Measurements from ENCODE around the gene ZAP70.

The ZAP70 gene

GRCh38 chr2:97731274-97732020 is 18.1 kb downstream of the ZAP70 start:
- FAIRE-seq: peak; percentile 78
- DNase-seq (ENCODE audit: insufficient read length, low spot score): no peak

- DNase-seq (ENCODE audit: insufficient read length, low spot score): no peak
- FAIRE-seq: no peak
Observed at GRCh38 chr2:97732436-97733340, 19.3 kb downstream of the ZAP70 start.

GRCh38 chr2:97733341-97734035 is 20.1 kb downstream of the ZAP70 start:
- FAIRE-seq: peak; percentile 92
- no peak for DNase-seq (ENCODE audit: insufficient read length, low spot score)

GRCh38 chr2:97734061-97735051 is 21.0 kb downstream of the ZAP70 start:
- FAIRE-seq (peak; percentile 69), DNase-seq (ENCODE audit: insufficient read length, low spot score) (no peak)

- DNase-seq (ENCODE audit: insufficient read length, low spot score) (no peak), FAIRE-seq (no peak)
Observed at GRCh38 chr2:97735161-97735561, 21.8 kb downstream of the ZAP70 start.

- no peak for FAIRE-seq
Observed at GRCh38 chr2:97736185-97736584, 22.8 kb downstream of the ZAP70 start.

GRCh38 chr2:97736608-97737330 is 23.4 kb downstream of the ZAP70 start:
- DNase-seq (ENCODE audit: insufficient read length, low spot score): no peak
- peak; percentile 68 for FAIRE-seq

More at GRCh38 chr2:97736185-97736584, 22.8 kb downstream of the ZAP70 start:
- DNase-seq (ENCODE audit: insufficient read length, low spot score): no peak

- FAIRE-seq (peak; percentile 42), DNase-seq (ENCODE audit: insufficient read length, low spot score) (no peak)
Observed at GRCh38 chr2:97737421-97738178, 24.2 kb downstream of the ZAP70 start.

GRCh38 chr2:97738179-97739019 is 25.0 kb downstream of the ZAP70 start:
- no peak for DNase-seq (ENCODE audit: insufficient read length, low spot score)
- peak; percentile 65 for FAIRE-seq

- DNase-seq (ENCODE audit: insufficient read length, low spot score): no peak
- peak; percentile 20 for FAIRE-seq
Observed at GRCh38 chr2:97739020-97739892, 25.9 kb downstream of the ZAP70 start.

- DNase-seq (ENCODE audit: insufficient read length, low spot score) (no peak), FAIRE-seq (no peak)
Observed at GRCh38 chr2:97739893-97740245, 26.5 kb downstream of the ZAP70 start.

GRCh38 chr2:97740590-97741182 is 27.3 kb downstream of the ZAP70 start:
- DNase-seq (ENCODE audit: insufficient read length, low spot score) (peak; percentile 71), FAIRE-seq (peak; percentile 63)

GRCh38 chr2:97741251-97741650 is 27.9 kb downstream of the ZAP70 start:
- no peak for DNase-seq (ENCODE audit: insufficient read length, low spot score)

GRCh38 chr2:97741686-97742085 is 28.3 kb downstream of the ZAP70 start:
- DNase-seq (ENCODE audit: insufficient read length, low spot score) (no peak), FAIRE-seq (peak; percentile 40)

More at GRCh38 chr2:97741251-97741650, 27.9 kb downstream of the ZAP70 start:
- no peak for FAIRE-seq

GRCh38 chr2:97742381-97742847 is 29.0 kb downstream of the ZAP70 start:
- FAIRE-seq (no peak), DNase-seq (ENCODE audit: insufficient read length, low spot score) (no peak)

GRCh38 chr2:97743913-97744312 is 30.5 kb downstream of the ZAP70 start:
- FAIRE-seq (no peak), DNase-seq (ENCODE audit: insufficient read length, low spot score) (no peak)

Measured in HTR-8/SVneo (cell line).